Femur (tissue), 1 donor: Measurements from ENCODE around the gene FAH.
"Not testable (repeated sequence)": the region's sequence is repeated elsewhere in the genome, so short reads cannot be mapped to it uniquely, and the experiment has no call there.

Experiments used
- DNase-seq: peaks from one replicate; pipeline ENCODE4 v3.0.0-alpha.2; 2017

Gene FAH

GRCh38 chr15:80152896-80153876 lies at the start of gene FAH:
FAH (plus strand) TSS chr15:80152999; CDS start chr15:80153055, 56 bp downstream.
- DNase-seq, result peak; percentile 43

DNA sequence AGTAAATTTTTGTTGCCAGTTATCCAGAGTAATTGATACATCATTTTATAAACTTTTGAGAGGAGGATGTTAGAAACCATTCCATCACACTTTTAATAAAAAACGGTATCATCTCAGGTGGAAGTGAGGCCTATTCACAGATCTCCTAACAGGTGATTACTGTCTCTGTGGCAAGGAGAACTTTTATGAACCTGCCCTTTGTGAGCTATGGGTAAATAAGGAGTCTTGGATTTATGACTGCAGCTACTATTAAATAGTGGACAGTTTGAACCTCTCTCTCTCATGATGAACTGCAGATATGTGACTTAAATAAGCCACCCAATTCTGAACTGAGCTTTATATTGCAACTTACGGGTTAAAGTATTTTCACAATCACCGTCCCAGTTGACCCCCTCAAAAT lies 47.6 kb upstream of the FAH start:
- no peak for DNase-seq

GRCh38 chr15:80105595-80105994 lies 47.2 kb upstream of the FAH start:
- DNase-seq, result no peak

DNA sequence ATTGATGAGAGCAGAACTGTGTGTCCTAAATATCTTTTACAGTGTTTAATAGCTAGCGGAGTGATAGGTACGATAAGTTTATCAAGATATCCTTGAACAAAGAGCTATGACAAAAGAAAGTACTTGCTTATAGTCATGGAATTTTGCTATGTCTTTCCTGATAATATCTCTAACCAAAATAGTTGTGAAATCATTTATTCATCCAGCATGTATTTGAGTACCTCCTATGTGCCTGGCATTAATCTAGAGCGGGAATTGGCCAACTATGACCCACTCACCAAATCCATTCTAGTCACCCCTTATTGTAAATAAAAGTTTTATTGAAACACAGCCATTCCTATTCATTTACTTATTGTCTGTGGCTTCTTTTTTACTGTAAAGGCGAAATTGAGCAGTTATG lies 46.7 kb upstream of the FAH start:
- no peak for DNase-seq

- no peak for DNase-seq
Observed at GRCh38 chr15:80107204-80107603, 45.6 kb upstream of the FAH start.

DNA sequence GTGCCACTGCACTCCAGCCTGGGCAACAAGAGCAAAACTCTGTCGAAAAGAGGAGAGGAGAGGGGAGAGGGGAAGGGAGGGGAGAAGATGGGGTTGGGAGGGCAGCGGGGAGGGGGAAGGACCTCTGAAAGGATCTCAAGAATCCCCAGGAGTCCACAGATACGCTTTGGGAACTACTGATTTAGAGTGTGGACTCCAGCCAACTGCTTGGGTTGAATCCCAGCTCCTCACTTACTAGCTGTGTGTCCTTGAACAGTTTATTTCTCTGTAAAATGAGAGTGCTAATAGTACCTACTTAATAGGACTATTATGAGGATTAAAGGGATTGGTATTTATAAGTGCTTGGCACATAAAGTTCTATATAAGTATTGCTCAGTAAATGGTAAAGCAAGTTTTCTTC lies 45.0 kb upstream of the FAH start:
- DNase-seq, result no peak

GRCh38 chr15:80109388-80109787 lies 43.4 kb upstream of the FAH start:
- no peak for DNase-seq

- DNase-seq, result no peak
Observed at GRCh38 chr15:80110920-80111319, 41.9 kb upstream of the FAH start.

- DNase-seq, result no peak
Observed at GRCh38 chr15:80114114-80114513, 38.7 kb upstream of the FAH start.

- DNase-seq, result no peak
Observed at GRCh38 chr15:80115021-80115420, 37.8 kb upstream of the FAH start.

DNA sequence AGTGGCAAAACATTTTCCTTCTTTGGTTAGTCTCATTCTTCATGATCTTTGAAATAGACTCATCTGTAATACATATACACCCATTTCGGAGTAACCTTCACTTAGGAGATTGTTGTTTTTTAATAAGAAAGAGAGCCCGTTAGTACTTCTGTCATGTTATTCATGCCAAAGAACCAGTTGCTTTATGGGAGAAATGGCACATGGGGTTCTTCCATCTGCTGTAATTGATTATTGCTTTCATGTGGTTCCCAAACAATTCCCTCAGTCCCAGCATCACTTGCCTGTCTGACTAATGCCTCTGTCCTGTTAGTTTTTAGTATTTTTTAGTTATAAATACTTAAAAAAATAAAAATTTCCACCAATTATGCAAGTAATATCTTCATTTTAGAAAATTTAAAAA lies 33.8 kb upstream of the FAH start:
- no peak for DNase-seq

DNA sequence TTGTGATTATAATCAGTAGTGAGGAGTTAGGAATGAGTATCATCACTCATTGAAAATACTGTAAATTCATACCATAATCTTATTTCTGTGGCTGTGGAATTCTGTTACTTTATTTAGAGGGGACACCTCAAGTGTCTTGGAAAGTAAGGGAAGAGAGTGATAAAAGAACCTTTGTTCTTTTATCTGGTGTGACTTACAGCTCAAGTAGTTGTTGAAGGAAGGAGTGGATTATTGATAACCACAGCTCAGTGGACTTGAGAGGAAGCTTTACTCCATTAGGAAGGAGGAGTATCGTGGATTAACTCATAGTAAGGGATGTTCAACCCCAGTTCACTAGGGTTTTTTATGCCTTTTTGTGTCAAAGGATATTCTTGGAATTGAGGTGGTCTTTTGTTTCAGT lies 32.2 kb upstream of the FAH start:
- no peak for DNase-seq

- no peak for DNase-seq
Observed at GRCh38 chr15:80121546-80121945, 31.3 kb upstream of the FAH start.

GRCh38 chr15:80123034-80123433 lies 29.8 kb upstream of the FAH start:
- DNase-seq, result no peak

DNA sequence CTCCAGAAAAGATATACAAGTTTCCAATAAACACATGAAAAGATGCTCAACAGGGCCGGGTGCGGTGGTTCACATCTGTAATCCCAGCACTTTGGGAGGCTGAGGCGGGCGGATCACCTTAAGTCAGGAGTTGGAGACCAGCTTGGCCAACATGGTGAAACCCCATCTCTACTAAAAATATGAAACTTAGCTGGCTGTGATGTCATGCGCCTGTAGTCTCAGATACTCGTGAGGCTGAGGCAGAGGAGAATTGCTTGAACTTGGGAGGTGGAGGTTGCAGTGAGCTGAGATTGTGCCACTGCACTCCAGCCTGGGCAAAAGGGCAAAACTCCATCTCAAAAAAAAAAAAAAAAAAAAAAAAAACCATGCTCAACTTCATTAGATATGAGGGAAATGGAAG lies 25.5 kb upstream of the FAH start:
- DNase-seq, result not testable (repeated sequence)

DNA sequence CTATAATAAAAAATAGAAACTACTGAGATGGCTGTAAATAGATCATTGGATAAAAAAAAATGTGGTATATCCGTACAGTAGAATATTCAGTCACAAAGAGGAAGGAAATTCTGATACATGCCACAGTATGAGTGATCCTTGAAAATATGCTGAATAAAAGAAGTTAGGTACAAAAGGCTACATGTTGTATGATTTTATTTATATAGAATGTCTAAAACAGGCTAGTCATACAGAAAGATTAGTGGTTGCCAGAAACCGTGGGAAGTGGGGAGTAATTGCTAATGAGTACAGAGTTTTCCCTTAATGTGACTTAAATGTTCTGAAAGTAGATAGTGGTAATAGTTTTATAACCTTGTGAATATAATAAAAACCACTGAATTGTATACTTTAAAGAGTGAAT lies 24.9 kb upstream of the FAH start:
- no peak for DNase-seq

DNA sequence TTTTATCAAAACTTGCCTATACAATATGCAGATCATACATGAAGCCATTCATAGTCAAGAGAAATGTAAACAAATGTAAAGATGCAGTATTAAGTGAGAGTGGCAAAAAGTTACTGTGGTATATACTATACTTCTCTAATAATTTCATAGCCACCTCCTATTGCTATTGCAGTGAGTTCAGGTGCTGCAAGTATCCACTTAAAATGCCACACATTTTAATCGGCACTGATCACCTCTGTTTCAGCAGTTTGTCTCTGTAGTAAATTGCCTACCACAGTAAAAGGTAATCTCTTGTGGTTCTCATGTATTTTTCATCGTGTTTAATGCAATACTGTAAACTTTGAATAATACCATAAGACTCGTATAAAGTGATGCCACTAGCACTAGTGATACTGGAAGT lies 20.4 kb upstream of the FAH start:
- no peak for DNase-seq

GRCh38 chr15:80136854-80137253 lies 15.9 kb upstream of the FAH start:
- no peak for DNase-seq

- DNase-seq, result no peak
Observed at GRCh38 chr15:80138961-80139360, 13.8 kb upstream of the FAH start.

DNA sequence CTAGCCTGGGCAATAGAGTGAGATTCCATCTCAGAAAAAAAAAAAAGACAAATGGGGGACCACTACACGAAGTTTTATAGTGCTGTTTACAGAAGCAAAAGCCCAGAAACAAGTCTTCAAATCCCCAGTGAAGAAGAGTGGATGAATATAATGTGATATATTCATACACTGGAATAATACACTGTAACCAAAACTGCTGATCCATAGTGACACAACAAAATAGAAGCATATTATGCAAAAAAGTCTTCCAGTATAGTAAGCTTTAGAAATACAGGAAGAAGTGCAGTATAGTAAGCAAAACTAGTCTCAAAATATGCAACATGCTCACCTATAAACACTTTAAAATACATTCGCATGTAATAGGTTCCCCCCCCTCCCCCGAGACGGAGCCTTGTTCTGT lies 11.9 kb upstream of the FAH start:
- DNase-seq, result no peak

GRCh38 chr15:80141916-80142598 lies 10.7 kb upstream of the FAH start:
- no peak for DNase-seq

- no peak for DNase-seq
Observed at GRCh38 chr15:80142646-80143045, 10.2 kb upstream of the FAH start.

GRCh38 chr15:80151148-80151547 lies 1.7 kb upstream of the FAH start:
- DNase-seq, result no peak

DNA sequence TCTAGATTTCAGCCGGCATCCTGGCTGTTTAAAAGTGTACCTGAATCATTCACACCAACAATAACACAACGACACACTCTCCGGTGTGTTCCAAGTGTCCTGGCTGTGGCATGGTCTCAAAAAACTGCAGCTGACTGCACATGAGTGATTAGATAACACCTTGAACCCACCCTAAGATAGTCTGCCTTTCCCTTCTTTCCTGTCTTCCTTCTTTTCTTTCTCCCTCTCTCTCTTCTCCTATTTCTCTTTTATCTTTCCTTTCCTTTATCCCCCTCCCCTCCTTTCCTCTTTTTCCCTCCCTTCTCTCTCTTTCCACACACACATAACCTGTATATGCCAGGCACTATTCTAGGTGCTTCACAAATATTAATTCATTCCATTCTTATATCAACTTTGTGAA lies 1.2 kb upstream of the FAH start:
- no peak for DNase-seq
